ENCODE results near the gene HSPD1.
A peak's percentile ranks its signal among the peaks of the same experiment; 100 is the strongest.

The HSPD1 gene

GRCh38 chr2:197455428-197455827, 44.2 kb downstream of the HSPD1 start (continued):
- no peak for TF ChIP-seq PATZ1 (CRISPR knock-in tag; IDR thresholded peaks at IDR 0.05; ENCODE audit: borderline replicate concordance)
- no peak for TF ChIP-seq TCF4 (CRISPR knock-in tag; IDR thresholded peaks at IDR 0.05; ENCODE audit: borderline replicate concordance)

GRCh38 chr2:197454923-197455322, 44.7 kb downstream of the HSPD1 start:
- TF ChIP-seq CSDC2 (CRISPR knock-in tag; IDR thresholded peaks at IDR 0.05) (no peak), ZFP3 (CRISPR knock-in tag; IDR thresholded peaks at IDR 0.05) (no peak), ISL1 (CRISPR knock-in tag; IDR thresholded peaks at IDR 0.05) (no peak), ZC3H10 (CRISPR knock-in tag; IDR thresholded peaks at IDR 0.05) (no peak), OSR1 (CRISPR knock-in tag; IDR thresholded peaks at IDR 0.05) (no peak), TOX (CRISPR knock-in tag; IDR thresholded peaks at IDR 0.05; ENCODE audit: borderline replicate concordance) (no peak), SNAI2 (CRISPR knock-in tag; IDR thresholded peaks at IDR 0.05) (no peak), PATZ1 (CRISPR knock-in tag; IDR thresholded peaks at IDR 0.05; ENCODE audit: borderline replicate concordance) (no peak), ZFP30 (CRISPR knock-in tag; IDR thresholded peaks at IDR 0.05) (no peak), CSRNP3 (CRISPR knock-in tag; IDR thresholded peaks at IDR 0.05) (no peak), TCF4 (CRISPR knock-in tag; IDR thresholded peaks at IDR 0.05; ENCODE audit: borderline replicate concordance) (no peak), ZNF565 (CRISPR knock-in tag; conservative IDR thresholded peaks at IDR 0.05; ENCODE audit: low read depth) (no peak)
- no peak for ATAC-seq

GRCh38 chr2:197453914-197454398, 45.7 kb downstream of the HSPD1 start:
- ATAC-seq = peak; percentile 74
- TF ChIP-seq ZFP30 (CRISPR knock-in tag; IDR thresholded peaks at IDR 0.05) = no peak
- no peak for TF ChIP-seq ZNF565 (CRISPR knock-in tag; conservative IDR thresholded peaks at IDR 0.05; ENCODE audit: low read depth)
- TF ChIP-seq ZC3H10 (CRISPR knock-in tag; IDR thresholded peaks at IDR 0.05) = no peak
- TF ChIP-seq ARNTL (CRISPR knock-in tag; IDR thresholded peaks at IDR 0.05; ENCODE audit: borderline replicate concordance, low read depth) = no peak
- no peak for TF ChIP-seq ZNF70 (CRISPR knock-in tag; IDR thresholded peaks at IDR 0.05)
- TF ChIP-seq CSRNP3 (CRISPR knock-in tag; IDR thresholded peaks at IDR 0.05) = no peak
- no peak for TF ChIP-seq CREB5 (CRISPR knock-in tag; IDR thresholded peaks at IDR 0.05; ENCODE audit: low read depth)
- TF ChIP-seq CSDC2 (CRISPR knock-in tag; IDR thresholded peaks at IDR 0.05) = no peak
- TF ChIP-seq PPARA (CRISPR knock-in tag; IDR thresholded peaks at IDR 0.05; ENCODE audit: borderline replicate concordance) = no peak
- TF ChIP-seq ISL1 (CRISPR knock-in tag; IDR thresholded peaks at IDR 0.05) = no peak

GRCh38 chr2:197453123-197453913, 46.3 kb downstream of the HSPD1 start, which contains the start of gene COQ10B:
Gene COQ10B, plus strand, starts transcription at chr2:197453552. Its CDS starts 9 bp downstream, at chr2:197453561.
- ATAC-seq = peak; percentile 95
- TF ChIP-seq SNAI2 (CRISPR knock-in tag; IDR thresholded peaks at IDR 0.05) (no peak), PPARA (CRISPR knock-in tag; IDR thresholded peaks at IDR 0.05; ENCODE audit: borderline replicate concordance) (no peak), ZNF565 (CRISPR knock-in tag; conservative IDR thresholded peaks at IDR 0.05; ENCODE audit: low read depth) (no peak), ARNTL (CRISPR knock-in tag; IDR thresholded peaks at IDR 0.05; ENCODE audit: borderline replicate concordance, low read depth) (no peak), PATZ1 (CRISPR knock-in tag; IDR thresholded peaks at IDR 0.05; ENCODE audit: borderline replicate concordance) (peak; percentile 52; the same call in 1 of the 2 replicates), ZC3H10 (CRISPR knock-in tag; IDR thresholded peaks at IDR 0.05) (no peak), RARB (CRISPR knock-in tag; IDR thresholded peaks at IDR 0.05) (no peak), ZNF70 (CRISPR knock-in tag; IDR thresholded peaks at IDR 0.05) (no peak), ZFP3 (CRISPR knock-in tag; IDR thresholded peaks at IDR 0.05) (0 out of 2 replicates have a peak, but pooled peaks have one; percentile 12), CREB5 (CRISPR knock-in tag; IDR thresholded peaks at IDR 0.05; ENCODE audit: low read depth) (no peak), ZFP30 (CRISPR knock-in tag; IDR thresholded peaks at IDR 0.05) (no peak), ZNF8 (CRISPR knock-in tag; IDR thresholded peaks at IDR 0.05) (no peak)

Data from SK-N-SH treated with all-trans-retinoic acid at 6 μM for 48 hours (cell line).